MM.1S (cell line): ENCODE measurements around the gene TMEM108.

Experiments used
- DNase-seq: peaks from one replicate; pipeline ENCODE4 v3.0.0-alpha.2; 2015
- H2AFZ ChIP-seq: fragments of 300-600 bp; sonication (generic); 2 replicates; pipeline ENCODE4 v1.6.0; 2016; ENCODE audit warnings: antibody characterized with exemption, low read length
- H3F3A ChIP-seq: fragments of 300-600 bp; sonication (generic); 2 replicates; pipeline ENCODE4 v1.6.1; 2016; ENCODE audit warnings: mild to moderate bottlenecking, antibody characterized with exemption, low read length, moderate library complexity, mixed read lengths; ENCODE audit not compliant: insufficient read depth
- H3K27ac ChIP-seq: fragments of 300-600 bp; sonication (generic); 2 replicates; pipeline ENCODE4 v1.5.1; 2016; ENCODE audit warnings: mild to moderate bottlenecking, low read length
- H3K27me3 ChIP-seq: fragments of 300-600 bp; sonication (generic); replicated peaks from 2 replicates; pipeline ENCODE4 v1.6.0; 2016; ENCODE audit warnings: low read length; ENCODE audit not compliant: insufficient read depth
- H3K36me3 ChIP-seq: fragments of 300-600 bp; sonication (generic); replicated peaks from 2 replicates; pipeline ENCODE4 v1.6.1; 2016; ENCODE audit warnings: mild to moderate bottlenecking, low read length, mixed read lengths; ENCODE audit not compliant: insufficient read depth
- H3K4me1 ChIP-seq: fragments of 300-600 bp; sonication (generic); 2 replicates; pipeline ENCODE4 v1.6.1; 2016; ENCODE audit warnings: low read length, mixed read lengths
- H3K4me2 ChIP-seq: fragments of 300-600 bp; sonication (generic); 2 replicates; pipeline ENCODE4 v1.6.0; 2016; ENCODE audit warnings: low read depth, low read length
- H3K4me3 ChIP-seq: fragments of 300-600 bp; sonication (generic); 2 replicates; pipeline ENCODE4 v1.5.1; 2016; ENCODE audit warnings: low read length, mixed read lengths
- H3K79me2 ChIP-seq: fragments of 300-600 bp; sonication (generic); 2 replicates; pipeline ENCODE4 v1.6.1; 2016; ENCODE audit warnings: mixed run types, low read length, mixed read lengths
- H3K9ac ChIP-seq: fragments of 300-600 bp; sonication (generic); 2 replicates; pipeline ENCODE4 v1.6.1; 2016; ENCODE audit warnings: low read length, mixed read lengths
- H3K9me2 ChIP-seq: fragments of 300-600 bp; sonication (generic); replicated peaks from 2 replicates; pipeline ENCODE4 v1.6.1; 2016; ENCODE audit warnings: mild to moderate bottlenecking, low read length, mixed read lengths; ENCODE audit not compliant: insufficient read depth
- H3K9me3 ChIP-seq: fragments of 300-600 bp; sonication (generic); replicated peaks from 2 replicates; pipeline ENCODE4 v1.6.1; 2016; ENCODE audit warnings: mild to moderate bottlenecking, low read length, mixed read lengths; ENCODE audit not compliant: insufficient read depth
- H4K20me1 ChIP-seq: fragments of 300-600 bp; sonication (generic); 2 replicates; pipeline ENCODE4 v1.6.1; 2016; ENCODE audit warnings: mild to moderate bottlenecking, low read length, moderate library complexity, mixed read lengths; ENCODE audit not compliant: insufficient read depth
- EZH2 ChIP-seq: fragments of 300-600 bp; sonication (generic); optimal IDR thresholded peaks from 2 replicates; pipeline ENCODE3; 2017; ENCODE audit warnings: low read depth, mild to moderate bottlenecking, antibody characterized with exemption, low read length, mixed read lengths
- EZH2phosphoT487 ChIP-seq: fragments of 300-600 bp; sonication (generic); IDR thresholded peaks from 2 replicates; pipeline ENCODE4 v1.6.1; 2018; ENCODE audit warnings: antibody characterized with exemption, low read length
- TF ChIP-seq, protein P1 (sequence below): fragments of 300-600 bp; sonication (generic); IDR thresholded peaks from 2 replicates; pipeline ENCODE4 v1.5.1; 2016; ENCODE audit warnings: antibody characterized with exemption, low read length, mixed read lengths

Gene TMEM108

DNA sequence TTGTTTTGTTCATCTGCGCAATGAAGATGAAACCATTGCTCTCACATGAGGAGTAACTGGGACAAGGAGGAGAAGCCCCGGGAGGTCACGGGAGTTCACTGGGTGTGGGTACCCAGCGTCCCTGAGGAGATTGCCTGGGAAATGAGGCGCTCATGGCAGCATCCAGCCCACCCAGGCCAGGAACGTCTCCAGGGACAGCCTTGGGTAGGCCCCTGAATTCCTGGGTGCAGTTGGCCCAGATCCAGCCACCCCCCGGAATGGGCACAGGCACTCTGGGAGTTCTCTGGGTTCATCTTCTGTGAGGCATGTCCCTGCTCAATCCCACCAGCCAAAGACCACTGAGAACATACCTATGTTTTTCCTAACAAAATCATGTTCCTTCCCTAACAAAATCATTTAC is 380.2 kb downstream of the TMEM108 start:
- TF ChIP-seq, protein P1, sequence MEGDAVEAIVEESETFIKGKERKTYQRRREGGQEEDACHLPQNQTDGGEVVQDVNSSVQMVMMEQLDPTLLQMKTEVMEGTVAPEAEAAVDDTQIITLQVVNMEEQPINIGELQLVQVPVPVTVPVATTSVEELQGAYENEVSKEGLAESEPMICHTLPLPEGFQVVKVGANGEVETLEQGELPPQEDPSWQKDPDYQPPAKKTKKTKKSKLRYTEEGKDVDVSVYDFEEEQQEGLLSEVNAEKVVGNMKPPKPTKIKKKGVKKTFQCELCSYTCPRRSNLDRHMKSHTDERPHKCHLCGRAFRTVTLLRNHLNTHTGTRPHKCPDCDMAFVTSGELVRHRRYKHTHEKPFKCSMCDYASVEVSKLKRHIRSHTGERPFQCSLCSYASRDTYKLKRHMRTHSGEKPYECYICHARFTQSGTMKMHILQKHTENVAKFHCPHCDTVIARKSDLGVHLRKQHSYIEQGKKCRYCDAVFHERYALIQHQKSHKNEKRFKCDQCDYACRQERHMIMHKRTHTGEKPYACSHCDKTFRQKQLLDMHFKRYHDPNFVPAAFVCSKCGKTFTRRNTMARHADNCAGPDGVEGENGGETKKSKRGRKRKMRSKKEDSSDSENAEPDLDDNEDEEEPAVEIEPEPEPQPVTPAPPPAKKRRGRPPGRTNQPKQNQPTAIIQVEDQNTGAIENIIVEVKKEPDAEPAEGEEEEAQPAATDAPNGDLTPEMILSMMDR, result no peak
- TF ChIP-seq EZH2 (no peak), EZH2phosphoT487 (no peak)
- H3K79me2 ChIP-seq, result no peaks in the 10 kb centered on the region
- no peak overlapping the region for H3K4me2 ChIP-seq
- no peak overlapping the region for H3K9ac ChIP-seq
- H4K20me1 ChIP-seq, result no peaks in the 10 kb centered on the region
- H3K4me1 ChIP-seq, result no peaks in the 10 kb centered on the region
- H3K27me3 ChIP-seq, result no peaks in the 10 kb centered on the region
- H3K9me2 ChIP-seq, result no peaks in the 10 kb centered on the region
- DNase-seq, result no peak
- H2AFZ ChIP-seq, result no peak overlapping the region
- no peaks in the 10 kb centered on the region for H3K36me3 ChIP-seq
- no peak overlapping the region for H3K4me3 ChIP-seq
- no peaks in the 10 kb centered on the region for H3K9me3 ChIP-seq
- H3F3A ChIP-seq, result no peaks in the 10 kb centered on the region; the same call in 1 of the 2 replicates
- H3K27ac ChIP-seq, result no peak overlapping the region

DNA sequence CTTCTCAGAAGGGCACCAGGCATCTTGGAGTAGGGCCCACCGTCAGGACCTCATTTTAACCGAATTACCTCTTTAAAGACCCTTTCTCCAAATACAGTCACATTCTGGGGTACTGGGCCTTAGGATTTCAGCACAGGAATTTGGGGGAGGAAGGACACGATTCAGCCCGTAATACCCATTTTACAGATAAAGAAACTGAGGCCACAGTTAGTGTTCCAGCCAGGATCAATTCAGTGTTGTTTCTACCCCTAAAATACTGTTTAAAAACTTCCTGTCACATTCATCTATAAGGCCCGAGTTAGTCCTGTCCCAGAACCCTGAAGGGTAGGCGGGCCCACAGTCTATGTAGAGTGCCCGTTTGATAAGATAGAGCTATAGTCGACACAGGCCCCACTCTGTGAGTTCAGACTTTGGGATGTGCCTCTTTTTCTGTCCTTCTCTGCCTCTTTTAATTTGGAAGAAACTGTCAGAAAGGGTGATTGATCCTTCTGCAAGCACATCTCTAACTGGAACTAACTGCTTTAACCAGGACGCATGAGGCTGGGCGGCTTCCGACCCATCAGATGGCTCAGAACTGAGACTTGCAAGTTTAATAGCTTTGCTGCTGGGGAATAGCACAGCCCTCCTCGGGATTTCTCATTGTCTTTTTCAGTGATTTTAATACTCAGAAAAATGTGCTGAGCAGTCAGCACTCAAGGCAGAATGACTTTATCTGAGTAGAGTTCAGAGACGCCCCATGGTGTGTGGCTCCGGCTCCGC is 381.1 kb downstream of the TMEM108 start:
- H2AFZ ChIP-seq, result no peak overlapping the region
- H3F3A ChIP-seq, result no peaks in the 10 kb centered on the region
- no peaks in the 10 kb centered on the region for H3K27me3 ChIP-seq
- no peaks in the 10 kb centered on the region for H3K79me2 ChIP-seq
- no peak overlapping the region for H3K4me2 ChIP-seq
- H4K20me1 ChIP-seq, result no peaks in the 10 kb centered on the region
- DNase-seq, result no peak
- H3K4me3 ChIP-seq, result no peak overlapping the region
- TF ChIP-seq EZH2phosphoT487 (no peak), EZH2 (no peak)
- TF ChIP-seq, protein P1, result no peak
- no peak overlapping the region for H3K27ac ChIP-seq
- no peaks in the 10 kb centered on the region for H3K9me3 ChIP-seq
- no peaks in the 10 kb centered on the region for H3K4me1 ChIP-seq
- no peaks in the 10 kb centered on the region for H3K9me2 ChIP-seq
- H3K36me3 ChIP-seq, result no peaks in the 10 kb centered on the region
- H3K9ac ChIP-seq, result no peak overlapping the region

DNA sequence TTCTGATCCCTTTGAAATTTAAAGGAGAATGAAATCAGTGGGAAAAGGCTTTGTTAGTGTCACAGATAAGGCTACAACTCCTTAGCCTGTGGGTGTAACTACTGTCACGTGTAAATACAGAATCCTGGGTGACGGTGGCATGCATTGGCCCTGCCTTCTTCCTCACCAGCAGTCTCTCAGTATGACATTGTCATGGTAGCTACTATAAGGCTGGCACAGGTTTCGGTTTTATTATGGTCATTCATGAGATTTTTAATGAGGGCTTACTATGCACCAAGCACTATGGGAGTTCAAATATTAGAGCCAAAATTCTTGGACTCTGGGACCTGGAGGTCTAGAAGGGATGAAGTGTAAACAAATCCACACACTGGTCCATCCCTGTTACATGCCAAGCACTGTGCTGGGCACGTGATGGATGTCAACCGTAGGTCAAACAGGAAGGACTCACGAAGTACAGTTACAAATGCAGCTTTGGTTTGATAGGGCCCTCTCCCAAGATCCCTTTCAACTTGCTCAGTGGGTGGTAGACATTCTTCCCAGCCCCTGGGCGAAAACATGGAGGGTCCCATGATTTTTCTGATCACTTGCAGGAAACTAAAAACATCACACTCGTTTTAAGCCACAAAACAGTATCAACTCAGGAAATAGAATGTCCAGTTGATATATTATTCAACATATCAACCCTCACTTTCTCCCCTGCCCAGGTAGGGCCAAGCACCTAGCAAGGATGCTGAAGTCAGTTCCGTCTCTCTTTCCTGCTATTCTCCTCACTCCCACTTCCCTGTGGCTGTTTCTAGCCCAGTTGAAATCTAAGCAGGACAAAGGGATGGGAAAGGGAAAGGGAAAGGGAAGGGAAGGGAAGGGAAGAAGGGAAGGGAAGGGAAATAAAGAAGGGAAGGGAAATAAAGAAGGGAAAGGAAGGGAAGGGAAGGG is 387.0 kb downstream of the TMEM108 start:
- Histone ChIP-seq H3K9me3 (no peaks in the 10 kb centered on the region), H3K79me2 (no peaks in the 10 kb centered on the region), H3K4me1 (peaks cover 8% of the 10 kb centered on the region), H3K27me3 (no peaks in the 10 kb centered on the region), H2AFZ (peak overlapping the region; percentile 30), H3K9ac (peak overlapping the region; percentile 14; the same call in 1 of the 2 replicates), H3K4me3 (no peak overlapping the region), H3K27ac (peak overlapping the region; percentile 50; the same call in 1 of the 2 replicates), H4K20me1 (no peaks in the 10 kb centered on the region), H3K36me3 (no peaks in the 10 kb centered on the region), H3F3A (0 out of 2 replicates have a peak, but pooled peaks cover 6% of the 10 kb centered on the region), H3K4me2 (peak overlapping the region; percentile 27; the same call in 1 of the 2 replicates), H3K9me2 (no peaks in the 10 kb centered on the region)
- peak; percentile 67 for DNase-seq
- no peak for TF ChIP-seq EZH2phosphoT487
- no peak for TF ChIP-seq EZH2
- TF ChIP-seq, protein P1, result no peak
